ENCODE data around the gene MN1.

DNA sequence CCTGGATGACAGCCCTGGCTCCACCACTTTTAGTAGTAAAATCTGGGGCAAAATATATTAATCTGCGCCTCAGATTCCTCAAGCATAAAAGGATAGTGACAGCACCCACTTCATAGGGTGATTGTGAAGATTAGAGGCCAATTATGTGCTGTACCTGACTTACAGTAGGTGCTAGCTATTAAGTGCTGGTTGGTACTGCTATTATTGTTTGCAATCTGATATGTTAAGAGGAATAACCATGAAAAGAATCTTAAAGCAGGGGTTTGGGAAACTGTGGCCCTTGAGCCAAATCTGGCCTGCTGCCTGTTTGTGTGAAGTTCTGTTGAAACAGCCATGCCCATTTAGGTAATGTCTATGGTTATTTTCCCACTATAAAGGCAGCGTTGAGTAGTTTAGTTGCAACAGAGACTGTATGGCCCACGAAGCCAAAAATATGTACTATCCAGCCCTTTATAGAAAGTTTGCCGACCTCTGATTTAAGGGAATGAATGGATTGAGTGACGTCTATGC lies 44.7 kb upstream of the MN1 start:
- TF ChIP-seq, protein P1, sequence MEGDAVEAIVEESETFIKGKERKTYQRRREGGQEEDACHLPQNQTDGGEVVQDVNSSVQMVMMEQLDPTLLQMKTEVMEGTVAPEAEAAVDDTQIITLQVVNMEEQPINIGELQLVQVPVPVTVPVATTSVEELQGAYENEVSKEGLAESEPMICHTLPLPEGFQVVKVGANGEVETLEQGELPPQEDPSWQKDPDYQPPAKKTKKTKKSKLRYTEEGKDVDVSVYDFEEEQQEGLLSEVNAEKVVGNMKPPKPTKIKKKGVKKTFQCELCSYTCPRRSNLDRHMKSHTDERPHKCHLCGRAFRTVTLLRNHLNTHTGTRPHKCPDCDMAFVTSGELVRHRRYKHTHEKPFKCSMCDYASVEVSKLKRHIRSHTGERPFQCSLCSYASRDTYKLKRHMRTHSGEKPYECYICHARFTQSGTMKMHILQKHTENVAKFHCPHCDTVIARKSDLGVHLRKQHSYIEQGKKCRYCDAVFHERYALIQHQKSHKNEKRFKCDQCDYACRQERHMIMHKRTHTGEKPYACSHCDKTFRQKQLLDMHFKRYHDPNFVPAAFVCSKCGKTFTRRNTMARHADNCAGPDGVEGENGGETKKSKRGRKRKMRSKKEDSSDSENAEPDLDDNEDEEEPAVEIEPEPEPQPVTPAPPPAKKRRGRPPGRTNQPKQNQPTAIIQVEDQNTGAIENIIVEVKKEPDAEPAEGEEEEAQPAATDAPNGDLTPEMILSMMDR (IDR thresholded peaks at IDR 0.05): no peak
- TF ChIP-seq POLR2A (IDR thresholded peaks at IDR 0.05) (no peak), POLR2AphosphoS5 (IDR thresholded peaks at IDR 0.05; ENCODE audit: insufficient read depth in 1 of 2, low read depth in 1 of 2) (no peak)

Data from vagina (tissue), 2 donors.